ENCODE measurements around the gene NAT16. TPM values are rescaled to one million over a fixed set of nuclear protein-coding genes. Genes with fewer than 3 reads are reported as not detected.
"Not testable (repeated sequence)": the region's sequence is repeated elsewhere in the genome, so short reads cannot be mapped to it uniquely, and the experiment has no call there.

The NAT16 gene
- total and polyA plus RNA-seq, 8 donors = 0.04 to 0.27 (median 0.09) TPM; not detected in 2

DNA sequence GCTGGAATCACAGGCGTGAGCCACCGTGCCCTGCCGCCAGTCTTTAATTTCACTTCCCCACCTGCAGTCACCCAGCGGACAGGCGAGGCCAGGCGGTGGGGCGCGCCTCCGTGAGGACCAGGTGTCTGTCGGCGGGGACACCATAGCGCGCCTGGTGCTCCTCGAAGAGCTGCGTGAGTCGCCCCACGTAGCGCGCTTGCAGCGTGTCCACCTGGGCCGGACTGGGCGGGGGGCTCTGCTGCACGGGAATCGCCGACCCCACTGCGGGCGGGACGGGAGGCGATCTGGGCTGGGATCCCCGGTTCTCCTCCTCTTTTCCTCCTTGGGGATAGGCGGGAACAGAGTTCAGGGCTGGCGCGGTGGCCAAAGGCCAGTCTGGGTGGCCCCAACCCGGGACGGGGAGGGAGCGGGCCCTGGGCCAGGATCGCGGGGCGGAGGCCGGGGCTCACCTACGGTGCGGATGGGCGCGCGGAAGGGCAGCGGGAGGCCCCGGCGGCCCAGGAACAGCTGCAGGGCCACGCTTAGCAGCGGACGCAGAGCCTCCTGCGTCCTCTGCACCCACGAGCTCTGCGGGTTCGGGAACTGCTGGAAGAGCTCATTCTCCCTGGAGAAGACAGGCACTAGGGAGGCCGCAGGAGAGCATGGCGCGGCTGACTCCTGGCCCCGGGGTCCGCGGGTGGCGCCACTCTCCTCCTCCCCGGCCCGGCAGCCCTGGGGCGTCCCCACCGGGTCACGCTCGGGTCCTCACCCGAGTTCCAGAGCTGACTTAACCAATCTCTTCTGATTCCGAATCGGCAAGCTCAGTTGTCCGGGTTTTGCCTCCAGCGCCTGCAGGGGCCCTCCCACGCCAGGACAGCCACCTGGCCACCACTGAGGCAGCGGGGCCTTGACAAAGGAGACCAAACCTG, 21.9 kb upstream of the NAT16 start:
- no peak for DNase-seq
- Histone ChIP-seq H3K36me3 (peaks cover 0 to 14% of the 10 kb centered on the region in 2 donors), H3K27ac (no peak overlapping the region), H3K4me1 (peaks cover 0 to 4% of the 10 kb centered on the region in 2 donors), H3K27me3 (peaks cover 27 to 66% of the 10 kb centered on the region in 2 donors), H3K4me3 (no peak overlapping the region), H3K9me3 (no peaks in the 10 kb centered on the region)
- ATAC-seq = peak; percentile 42
- TF ChIP-seq CTCF (IDR thresholded peaks at IDR 0.05) = no peak
- intact Hi-C loops (cut with DNase I) = no loop called here

DNA sequence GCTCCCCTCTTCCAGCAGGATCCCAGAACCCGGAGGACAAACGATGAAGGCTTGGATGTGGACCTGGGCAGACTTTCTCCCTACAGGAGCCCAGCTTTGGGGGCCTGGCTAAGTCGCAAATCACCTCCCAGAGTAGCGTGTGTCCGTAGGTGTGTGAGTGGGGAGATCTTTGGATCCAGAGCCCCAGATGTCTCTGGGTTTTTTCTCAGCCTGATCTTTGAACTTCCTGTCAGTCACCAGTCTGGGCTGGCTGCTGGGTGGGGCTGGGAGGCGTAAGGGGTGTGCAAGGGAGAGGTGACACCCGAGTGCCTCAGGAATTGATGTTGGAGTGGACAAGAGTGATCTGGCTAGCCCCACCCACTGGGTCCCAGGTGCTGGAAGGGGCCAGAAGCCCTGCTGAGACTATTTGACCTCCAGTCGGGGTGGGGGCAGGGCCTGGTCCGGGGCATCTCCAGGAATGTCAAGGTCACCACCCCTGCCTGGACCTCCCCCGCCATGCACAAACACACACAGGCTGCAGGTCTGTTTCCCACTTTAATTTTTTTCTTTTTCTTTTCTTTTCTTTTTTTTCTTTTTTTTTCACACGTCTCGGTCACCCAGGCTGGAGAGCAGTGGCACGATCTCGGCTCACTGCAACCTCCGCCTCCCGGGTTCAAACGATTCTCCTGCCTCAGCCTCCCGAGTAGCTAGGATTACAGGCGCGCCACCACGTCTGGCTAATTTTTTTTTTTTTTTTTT, 20.9 kb upstream of the NAT16 start, which contains the start of gene MOGAT3:
MOGAT3 (minus strand) TSS at position 175 of the 738 bp plus-strand sequence. CDS start 182 bp downstream, outside the sequence.
- Histone ChIP-seq H3K36me3 (peaks cover 0 to 4% of the 10 kb centered on the region in 2 donors), H3K27ac (no peak within 1 kb of the TSS), H3K4me3 (no peak within 1 kb of the TSS), H3K4me1 (peaks cover 0 to 4% of the 10 kb centered on the region in 2 donors), H3K9me3 (no peaks in the 10 kb centered on the region), H3K27me3 (peaks cover 27 to 75% of the 10 kb centered on the region in 2 donors)
- no peak for TF ChIP-seq CTCF (IDR thresholded peaks at IDR 0.05)
- DNase-seq (no peak), ATAC-seq (no peak)
- intact Hi-C loops (cut with DNase I) = no loop called here

- Histone ChIP-seq H3K4me1 (peaks cover 0 to 4% of the 10 kb centered on the region in 2 donors), H3K27ac (no peak overlapping the region), H3K9me3 (no peaks in the 10 kb centered on the region), H3K4me3 (no peak overlapping the region), H3K36me3 (no peaks in the 10 kb centered on the region), H3K27me3 (peaks cover 27 to 81% of the 10 kb centered on the region in 2 donors)
- intact Hi-C loops (cut with DNase I) = no loop called here
- DNase-seq = no peak
- ATAC-seq = no peak
- no peak for TF ChIP-seq CTCF (IDR thresholded peaks at IDR 0.05)
Observed at GRCh38 chr7:101200504-101200861, 20.4 kb upstream of the NAT16 start.

GRCh38 chr7:101199522-101199921, 19.4 kb upstream of the NAT16 start:
- H3K27ac ChIP-seq, DNase-seq: not testable (repeated sequence)

DNA sequence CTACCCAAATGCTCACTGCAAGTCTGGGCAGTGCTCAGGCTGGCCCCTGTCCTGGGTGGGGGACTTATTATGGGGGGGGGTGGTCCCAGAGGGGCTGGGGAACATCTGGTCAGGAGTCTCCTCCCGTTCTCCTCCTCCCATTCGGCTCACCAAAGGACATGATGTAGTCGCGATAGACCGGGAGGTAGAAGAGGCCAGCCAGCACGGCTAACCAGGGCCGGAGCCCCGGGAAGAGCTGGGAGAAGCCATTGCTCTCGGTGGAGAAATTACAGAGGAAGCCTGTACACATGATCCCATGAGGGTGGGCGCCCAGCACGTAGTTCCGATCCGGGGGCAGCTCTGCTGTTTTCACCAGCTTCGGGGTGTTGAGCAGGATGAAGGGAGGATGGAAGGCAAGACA, 18.4 kb upstream of the NAT16 start:
- Histone ChIP-seq H3K4me1 (no peaks in the 10 kb centered on the region), H3K4me3 (no peak overlapping the region), H3K9me3 (no peaks in the 10 kb centered on the region), H3K27me3 (peaks cover 27 to 94% of the 10 kb centered on the region in 2 donors), H3K36me3 (no peaks in the 10 kb centered on the region), H3K27ac (no peak overlapping the region)
- DNase-seq (no peak), ATAC-seq (no peak)
- intact Hi-C loops (cut with DNase I) = no loop called here
- TF ChIP-seq CTCF (IDR thresholded peaks at IDR 0.05) = no peak

More at GRCh38 chr7:101199522-101199921, 19.4 kb upstream of the NAT16 start:
- intact Hi-C loops (cut with DNase I); H3K4me1 ChIP-seq; H3K9me3 ChIP-seq; H3K4me3 ChIP-seq; ATAC-seq; H3K36me3 ChIP-seq: not testable (repeated sequence)
- peaks cover 27 to 89% of the 10 kb centered on the region in 2 donors for H3K27me3 ChIP-seq
